Right lobe of liver (tissue), 4 donors: ENCODE measurements around the gene CYFIP1.

ENCODE experiments used
- CTCF ChIP-seq, 4 donors: fragments of 200-600 bp in 3 of 4; fragments of 450-650 bp in 1 of 4; IDR thresholded peaks; one replicate each; pipeline versions ENCODE4 v1.5.1 to v1.8.0; 2016 to 2022; ENCODE audit warnings: antibody characterized with exemption in 4 of 4, mild to moderate bottlenecking in 2 of 4
- POLR2A ChIP-seq: fragments of 450-650 bp; IDR thresholded peaks from one replicate; pipeline ENCODE4 v1.6.1; 2017; ENCODE audit warnings: antibody characterized with exemption, mild to moderate bottlenecking
- donor health status: DM: no; HTN: no; CAD: no.
- donor health status: DM: no; HTN: no; CAD: no.
- donor health status: DM: no; HTN: yes; CAD: no.

GRCh38 chr15:22845289-22845900 is 134.8 kb downstream of the CYFIP1 start:
- TF ChIP-seq CTCF (IDR thresholded peaks at IDR 0.05) (no peak), POLR2A (no peak)
